Testis (tissue), 3 donors: ENCODE data around the gene FOXC1. TPM values are rescaled to one million over a fixed set of nuclear protein-coding genes. Genes with fewer than 3 reads are reported as not detected.

Experiments
- DNase-seq: peaks from one replicate; pipeline ENCODE4 v3.0.0-alpha.2; 2019
- H3K27ac ChIP-seq, 2 donors: fragments of 200-600 bp; sonication (generic); one replicate each; pipeline ENCODE4 v1.5.1; 2019
- H3K27me3 ChIP-seq: fragments of 200-600 bp; sonication (generic); one replicate; pipeline ENCODE4 v1.5.1; 2019
- H3K36me3 ChIP-seq: fragments of 200-600 bp; sonication (generic); one replicate; pipeline ENCODE4 v1.5.1; 2017; ENCODE audit warnings: low read depth; ENCODE audit errors: missing control alignments
- H3K4me1 ChIP-seq: fragments of 200-600 bp; sonication (generic); one replicate; pipeline ENCODE4 v1.5.1; 2019
- H3K4me3 ChIP-seq, 2 donors: fragments of 200-600 bp; sonication (generic); one replicate each; pipeline ENCODE4 v1.5.1; 2017 to 2019
- H3K9me3 ChIP-seq: fragments of 200-600 bp; sonication (generic); one replicate; pipeline ENCODE4 v1.5.1; 2017
- POLR2A ChIP-seq: fragments of 450-650 bp; IDR thresholded peaks from one replicate; pipeline ENCODE4 v1.6.1; 2017; ENCODE audit warnings: antibody characterized with exemption, mild to moderate bottlenecking, moderate library complexity
- WGBS, 2 donors: methylation state at CpG; one replicate each; pipeline ENCODE4 v1.1.5; 2018; 5-methylcytosine and 5-hydroxymethylcytosine counted together
- intact Hi-C: fragments of 100-400 bp; cut with DNase I; formaldehyde crosslinking; loops from one replicate; pipeline ENCODE4 v1.15.1; 2023; ENCODE audit warnings: low total_unique reads
- polyA plus RNA-seq: library from polyadenylated mRNA; stranded (reverse); fragments of 350-450 nt; fragmentation: Illumina TruSeq; extraction: RNeasy Lipid Tissue Mini Kit (QIAGEN cat#74804); gene quantifications from one replicate; pipeline ENCODE4 v1.2.3, GENCODE V29; 2014; ENCODE audit warnings: low read depth, low replicate concordance; ENCODE audit not compliant: insufficient read depth
- total RNA-seq, 2 donors: library from RNA; depleted of rRNA; stranded (reverse); fragments of >200 nt; gene quantifications; one replicate each; pipeline ENCODE4 v1.2.3, GENCODE V29; 2016
- TF ChIP-seq, protein P1 (sequence below), 3 experiments: fragments of 450-650 bp in 2 of 3; fragments of 200-600 bp in 1 of 3; sonication (generic) in 1 of 3; IDR thresholded peaks; one replicate each; pipeline ENCODE4 v1.5.1; 2016 to 2019; ENCODE audit warnings: antibody characterized with exemption in 3 of 3, mild to moderate bottlenecking in 2 of 3, moderate library complexity in 1 of 3

The FOXC1 gene
- total and polyA plus RNA-seq, 3 donors from 2014 or later = 4.7 to 10.6 (median 9.4) TPM

DNA sequence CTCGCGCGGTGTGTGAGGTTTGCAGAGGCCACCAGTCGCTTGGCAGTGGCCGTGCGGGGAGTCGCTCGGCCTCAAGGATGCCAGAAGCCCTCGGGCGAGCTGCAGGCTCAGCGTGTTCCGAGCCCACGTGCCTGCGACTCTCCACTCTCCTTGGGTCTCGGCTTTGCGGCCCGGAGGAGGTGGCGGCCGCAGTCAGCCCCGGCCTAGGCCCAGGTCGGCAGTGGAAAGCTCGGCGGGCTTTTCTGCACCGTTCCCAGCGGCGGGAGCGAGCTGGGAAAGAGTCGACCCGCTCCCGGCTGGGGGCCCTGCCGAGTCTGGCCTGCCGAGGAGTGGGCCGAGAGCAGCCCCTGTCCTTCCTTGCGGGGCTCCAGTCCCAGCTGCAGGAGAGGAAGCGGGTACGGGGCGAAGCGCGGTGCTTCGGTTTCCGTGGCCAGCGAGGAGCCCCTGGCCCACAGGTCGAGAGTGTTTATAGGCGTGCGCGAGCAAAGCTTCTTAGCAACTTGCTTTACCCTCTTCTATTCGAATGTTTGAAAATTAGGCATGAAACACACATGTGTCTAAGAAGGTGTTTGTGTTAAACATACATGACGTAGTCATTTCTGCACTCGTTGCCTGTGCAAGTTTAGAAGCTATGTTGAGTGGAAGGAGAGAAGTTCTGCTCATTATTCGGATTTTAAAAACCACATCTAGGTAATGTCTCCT, 5.6 kb downstream of the FOXC1 start:
- Histone ChIP-seq H3K4me1 (no peaks in the 10 kb centered on the region), H3K27ac (peak overlapping the region; percentile 31 to 97), H3K36me3 (no peaks in the 10 kb centered on the region), H3K27me3 (no peaks in the 10 kb centered on the region), H3K4me3 (peak overlapping the region; percentile 64 to 76), H3K9me3 (no peaks in the 10 kb centered on the region)
- WGBS, 2 donors = 30 to 60% methylated on average over 10 to 50 of the region's 50 CpGs
- TF ChIP-seq POLR2A = no peak
- TF ChIP-seq, protein P1, sequence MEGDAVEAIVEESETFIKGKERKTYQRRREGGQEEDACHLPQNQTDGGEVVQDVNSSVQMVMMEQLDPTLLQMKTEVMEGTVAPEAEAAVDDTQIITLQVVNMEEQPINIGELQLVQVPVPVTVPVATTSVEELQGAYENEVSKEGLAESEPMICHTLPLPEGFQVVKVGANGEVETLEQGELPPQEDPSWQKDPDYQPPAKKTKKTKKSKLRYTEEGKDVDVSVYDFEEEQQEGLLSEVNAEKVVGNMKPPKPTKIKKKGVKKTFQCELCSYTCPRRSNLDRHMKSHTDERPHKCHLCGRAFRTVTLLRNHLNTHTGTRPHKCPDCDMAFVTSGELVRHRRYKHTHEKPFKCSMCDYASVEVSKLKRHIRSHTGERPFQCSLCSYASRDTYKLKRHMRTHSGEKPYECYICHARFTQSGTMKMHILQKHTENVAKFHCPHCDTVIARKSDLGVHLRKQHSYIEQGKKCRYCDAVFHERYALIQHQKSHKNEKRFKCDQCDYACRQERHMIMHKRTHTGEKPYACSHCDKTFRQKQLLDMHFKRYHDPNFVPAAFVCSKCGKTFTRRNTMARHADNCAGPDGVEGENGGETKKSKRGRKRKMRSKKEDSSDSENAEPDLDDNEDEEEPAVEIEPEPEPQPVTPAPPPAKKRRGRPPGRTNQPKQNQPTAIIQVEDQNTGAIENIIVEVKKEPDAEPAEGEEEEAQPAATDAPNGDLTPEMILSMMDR (IDR thresholded peaks at IDR 0.05) = no peak
- intact Hi-C loops = no loop called here
- no peak for DNase-seq

DNA sequence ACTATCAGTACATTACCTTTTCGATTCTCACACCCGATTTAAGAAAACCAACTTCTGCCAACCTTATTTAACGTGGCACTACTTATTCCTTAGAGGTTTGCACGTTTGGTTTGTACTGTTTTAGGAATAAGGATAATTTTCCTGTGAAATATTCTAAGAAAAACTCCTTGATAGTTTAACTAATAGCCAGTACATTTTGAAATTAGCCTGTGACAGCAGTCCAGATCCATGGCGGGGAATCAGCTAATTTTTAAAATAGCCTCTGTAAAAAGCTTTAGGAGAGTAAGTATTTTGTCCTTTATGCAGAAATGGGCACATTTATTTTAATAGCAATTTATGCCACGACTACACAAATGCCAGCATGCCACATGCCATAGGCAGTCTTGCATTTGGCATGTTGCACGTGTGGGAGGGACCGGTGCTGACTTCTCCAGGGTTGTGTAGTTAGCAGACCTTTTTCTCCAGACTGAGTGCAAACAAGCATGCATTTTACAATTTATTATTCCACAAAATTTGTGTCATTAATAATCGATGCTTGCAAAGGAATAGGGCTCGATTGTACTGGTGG, 6.2 kb downstream of the FOXC1 start:
- DNase-seq = no peak
- no peak for TF ChIP-seq POLR2A
- TF ChIP-seq, protein P1 (IDR thresholded peaks at IDR 0.05) = no peak
- WGBS, 2 donors = 53 to 65% methylated on average over 10 of the region's 10 CpGs
- Histone ChIP-seq H3K4me1 (no peaks in the 10 kb centered on the region), H3K4me3 (peak overlapping the region in 1 of 2 donors; percentile 64), H3K27ac (peak overlapping the region in 1 of 2 donors; percentile 97), H3K9me3 (no peaks in the 10 kb centered on the region), H3K27me3 (no peaks in the 10 kb centered on the region), H3K36me3 (no peaks in the 10 kb centered on the region)
- intact Hi-C loops = no loop called here

GRCh38 chr6:1616701-1617463, 7.2 kb downstream of the FOXC1 start:
- no peaks in the 10 kb centered on the region for H3K27me3 ChIP-seq
- peak overlapping the region in 1 of 2 donors; percentile 31 for H3K27ac ChIP-seq
- H3K9me3 ChIP-seq = no peaks in the 10 kb centered on the region
- H3K4me1 ChIP-seq = no peaks in the 10 kb centered on the region
- H3K36me3 ChIP-seq = no peaks in the 10 kb centered on the region
- H3K4me3 ChIP-seq = no peak overlapping the region
- DNase-seq = no peak
- TF ChIP-seq, protein P1 (IDR thresholded peaks at IDR 0.05) = no peak
- no peak for TF ChIP-seq POLR2A
- WGBS, 2 donors = 56 to 65% methylated on average over 11 of the region's 11 CpGs
- intact Hi-C loops = no loop called here

DNA sequence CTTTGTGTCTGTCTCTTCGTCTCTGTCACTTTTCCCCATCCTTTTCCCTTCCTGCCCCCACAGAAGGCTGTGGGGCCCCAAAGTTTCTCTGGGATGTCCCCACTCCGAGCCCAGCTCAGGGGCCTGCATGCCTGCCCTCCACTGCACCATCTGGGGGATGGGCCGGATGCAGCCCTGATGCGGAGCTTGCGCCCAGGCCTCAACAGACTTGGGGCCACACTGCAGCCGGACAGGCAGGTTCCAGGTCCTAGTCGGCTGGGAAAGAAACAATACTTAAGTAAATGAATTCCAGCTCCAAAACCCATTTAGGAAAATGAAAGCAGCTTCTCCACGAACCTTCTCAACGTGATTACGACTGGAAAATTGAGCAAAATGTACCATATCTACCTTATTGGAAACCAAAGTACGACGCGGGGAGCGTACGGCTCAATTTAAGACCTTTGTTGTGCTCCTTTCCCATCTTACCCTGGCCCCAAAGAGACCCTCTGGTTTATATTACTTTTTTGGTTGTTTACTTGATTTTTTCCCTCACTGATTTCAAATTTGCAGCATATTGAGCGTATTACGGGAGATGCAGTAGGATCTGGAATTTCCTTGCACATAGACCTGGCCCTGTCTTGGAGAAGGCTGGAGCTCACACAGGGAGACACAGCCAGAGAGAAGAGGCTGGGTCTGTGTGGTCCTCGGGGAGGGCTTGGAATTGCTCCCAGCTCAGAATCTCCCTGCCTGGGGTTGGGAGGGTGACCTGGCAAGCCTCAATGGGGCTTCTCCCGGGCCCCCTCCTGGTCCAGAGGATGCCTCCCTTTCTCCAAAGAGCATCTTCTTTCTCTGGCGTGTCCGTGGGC, 8.0 kb downstream of the FOXC1 start:
- intact Hi-C loops = no loop called here
- no peak for DNase-seq
- peak overlapping the region in 1 of 2 donors; percentile 31 for H3K27ac ChIP-seq
- H3K9me3 ChIP-seq = no peaks in the 10 kb centered on the region
- 62 to 70% methylated on average over 17 to 21 of the region's 21 CpGs for WGBS, 2 donors
- H3K27me3 ChIP-seq = no peaks in the 10 kb centered on the region
- H3K4me1 ChIP-seq = no peaks in the 10 kb centered on the region
- no peak for TF ChIP-seq POLR2A
- TF ChIP-seq, protein P1 (IDR thresholded peaks at IDR 0.05) = no peak
- H3K4me3 ChIP-seq = no peak overlapping the region
- H3K36me3 ChIP-seq = no peaks in the 10 kb centered on the region
